Measurements from ENCODE around the gene RNASE9. TPM values are rescaled to one million over a fixed set of nuclear protein-coding genes. Genes with fewer than 3 reads are reported as not detected.
"Not testable (repeated sequence)": the region's sequence is repeated elsewhere in the genome, so short reads cannot be mapped to it uniquely, and the experiment has no call there.

Gene RNASE9
- total RNA-seq = not detected in 2 replicates

- intact Hi-C loops (cut with micrococcal nuclease) = no loop called here
Observed at GRCh38 chr14:20560961-20561360, at the start of gene RNASE9. RNASE9 (minus strand) TSS chr14:20561047.

GRCh38 chr14:20610002-20610765 lies 49.3 kb upstream of the RNASE9 start:
- intact Hi-C loops (cut with micrococcal nuclease) = loop anchor here (5.0 kb wide), 2 partner anchors 247 to 492 kb away; partner anchors contain the start of gene TMEM253

- intact Hi-C loops (cut with micrococcal nuclease) = loop anchor here (1.0 to 5.0 kb wide), 11 partner anchors 78 to 493 kb away; partner anchors contain the start of genes APEX1, PARP2, PNP and TMEM253
Observed at GRCh38 chr14:20609215-20610001, 48.6 kb upstream of the RNASE9 start.

GRCh38 chr14:20608383-20609110 lies 47.7 kb upstream of the RNASE9 start:
- intact Hi-C loops (cut with micrococcal nuclease) = loop anchor here (1.0 kb wide), 9 partner anchors 77 to 303 kb away; partner anchors contain the start of genes APEX1, PARP2, PNP and TTC5

GRCh38 chr14:20607617-20608016 lies 46.8 kb upstream of the RNASE9 start:
- intact Hi-C loops (cut with micrococcal nuclease) = no loop called here

- intact Hi-C loops (cut with micrococcal nuclease) = no loop called here
Observed at GRCh38 chr14:20606902-20607242, 46.0 kb upstream of the RNASE9 start.

- intact Hi-C loops (cut with micrococcal nuclease) = no loop called here
Observed at GRCh38 chr14:20606190-20606901, 45.5 kb upstream of the RNASE9 start.

- intact Hi-C loops (cut with micrococcal nuclease) = no loop called here
Observed at GRCh38 chr14:20603813-20604690, 43.2 kb upstream of the RNASE9 start.

- intact Hi-C loops (cut with micrococcal nuclease) = no loop called here
Observed at GRCh38 chr14:20602583-20602982, 41.7 kb upstream of the RNASE9 start.

GRCh38 chr14:20601522-20601921 lies 40.7 kb upstream of the RNASE9 start:
- intact Hi-C loops (cut with micrococcal nuclease) = no loop called here

GRCh38 chr14:20597108-20597507 lies 36.3 kb upstream of the RNASE9 start:
- intact Hi-C loops (cut with micrococcal nuclease) = no loop called here

- intact Hi-C loops (cut with micrococcal nuclease) = not testable (repeated sequence)
Observed at GRCh38 chr14:20595726-20596125, 34.9 kb upstream of the RNASE9 start.

- intact Hi-C loops (cut with micrococcal nuclease) = no loop called here
Observed at GRCh38 chr14:20592574-20592973, 31.7 kb upstream of the RNASE9 start.

- intact Hi-C loops (cut with micrococcal nuclease) = no loop called here
Observed at GRCh38 chr14:20591235-20591634, 30.4 kb upstream of the RNASE9 start, which contains the start of gene RNASE12. RNASE12 (minus strand) TSS chr14:20591376; CDS start chr14:20590723, 653 bp downstream.

- intact Hi-C loops (cut with micrococcal nuclease) = no loop called here
Observed at GRCh38 chr14:20587489-20588154, 26.8 kb upstream of the RNASE9 start, which contains the start of gene RNASE11. RNASE11 (minus strand) TSS chr14:20588001.

GRCh38 chr14:20583908-20584307 lies 23.1 kb upstream of the RNASE9 start:
- intact Hi-C loops (cut with micrococcal nuclease) = no loop called here

GRCh38 chr14:20583142-20583541 lies 22.3 kb upstream of the RNASE9 start:
- intact Hi-C loops (cut with micrococcal nuclease) = no loop called here

- intact Hi-C loops (cut with micrococcal nuclease) = no loop called here
Observed at GRCh38 chr14:20580242-20580641, 19.4 kb upstream of the RNASE9 start.

- intact Hi-C loops (cut with micrococcal nuclease) = no loop called here
Observed at GRCh38 chr14:20578784-20579502, 18.1 kb upstream of the RNASE9 start.

Measured in T-helper 1 cell treated with Interleukin-12 subunit alpha and Interleukin-12 subunit beta and Interleukin-4 antibody, amounts not matched to agents 30 ng/mL and 1 ng/mL, for 36 hours (primary cell).